GM13977 (cell line): ENCODE results near the gene DDR2.

Source experiments
- DNase-seq: peaks from one replicate; pipeline ENCODE4 v3.0.0; 2012; ENCODE audit warnings: low spot score
- CTCF ChIP-seq: IDR thresholded peaks from 2 replicates; pipeline ENCODE4 v1.5.1; 2012; ENCODE audit warnings: mild to moderate bottlenecking, control low read depth; ENCODE audit not compliant: insufficient read depth; ENCODE audit errors: extremely low read depth, missing control alignments
- in situ Hi-C: fragments of 300-500 bp; cut with MboI; formaldehyde crosslinking; loops from one replicate; pipeline ENCODE4 v1.12.0; 2022; ENCODE audit warnings: low sequenced_read_pairs, low pct_unique_long_range_greater_than_20kb, mixed read lengths, inconsistent platforms; ENCODE audit not compliant: unreplicated experiment

DDR2 gene

GRCh38 chr1:162676087-162676486 lies 43.8 kb downstream of the DDR2 start:
- no peak for DNase-seq
- no peak for TF ChIP-seq CTCF
- in situ Hi-C loops = no loop called here

- no peak for DNase-seq
- no peak for TF ChIP-seq CTCF
- in situ Hi-C loops = no loop called here
These were observed 44.5 kb downstream of the DDR2 start for GRCh38 chr1:162676750-162677149.

GRCh38 chr1:162677607-162678371 lies 45.5 kb downstream of the DDR2 start:
- TF ChIP-seq CTCF = no peak
- in situ Hi-C loops = no loop called here
- no peak for DNase-seq

GRCh38 chr1:162678439-162678838 lies 46.2 kb downstream of the DDR2 start:
- in situ Hi-C loops = no loop called here
- no peak for TF ChIP-seq CTCF
- no peak for DNase-seq

- DNase-seq = no peak
- in situ Hi-C loops = no loop called here
- no peak for TF ChIP-seq CTCF
These were observed 47.0 kb downstream of the DDR2 start for GRCh38 chr1:162679298-162679697.

- in situ Hi-C loops = no loop called here
- TF ChIP-seq CTCF = no peak
- no peak for DNase-seq
These were observed 48.3 kb downstream of the DDR2 start for GRCh38 chr1:162680419-162681121.

GRCh38 chr1:162681122-162681436 lies 48.8 kb downstream of the DDR2 start:
- no peak for TF ChIP-seq CTCF
- DNase-seq = no peak
- in situ Hi-C loops = no loop called here
